ENCODE results near the gene ALK.
A peak's percentile ranks its signal among the peaks of the same experiment; 100 is the strongest.

The ALK gene

DNA sequence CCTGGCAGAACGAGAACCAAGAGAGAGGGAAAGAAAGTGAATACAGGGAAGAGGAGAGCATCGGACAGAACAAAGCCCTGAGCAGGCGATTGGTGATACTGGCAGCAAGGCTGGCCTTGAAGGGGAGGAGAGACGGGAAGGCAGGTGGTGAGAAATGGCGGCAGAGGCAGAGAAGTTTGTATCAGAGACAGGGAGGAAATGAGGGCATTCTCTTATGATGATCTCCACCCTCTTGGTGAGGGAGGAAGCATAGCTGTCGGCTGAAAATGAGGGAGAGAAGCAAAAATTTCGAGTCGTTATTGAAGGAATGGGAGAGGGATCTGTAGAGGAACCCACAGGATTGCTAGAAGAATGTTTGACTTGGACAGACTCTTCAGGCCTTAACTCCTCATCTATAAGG lies 725.6 kb downstream of the ALK start:
- Histone ChIP-seq H3K4me1 (ENCODE audit: control insufficient read depth, insufficient read depth, low read length) (no peaks in the 10 kb centered on the region), H3K9me3 (ENCODE audit: control insufficient read depth, insufficient read depth, low read depth, low read length) (no peaks in the 10 kb centered on the region), H3K27ac (ENCODE audit: extremely low read depth, low read depth, low read length) (no peak overlapping the region), H3K36me3 (ENCODE audit: control insufficient read depth in 2 of 2, insufficient read depth in 1 of 2, low read length in 2 of 2) (no peaks in the 10 kb centered on the region), H3K4me3 (ENCODE audit: low read depth, low read length) (no peak overlapping the region)
- CTCF ChIA-PET: interaction anchor here (0.6 to 2.1 kb wide), 7 partner anchors 13 to 947 kb away, joined by 3 to 17 read pairs (median 3); no protein-coding TSS in a partner anchor
- TF ChIP-seq ZNF660 (tag by site-specific recombination; IDR thresholded peaks at IDR 0.05) (no peak), OVOL3 (tag by site-specific recombination; IDR thresholded peaks at IDR 0.05) (no peak), ZBTB17 (tag by site-specific recombination; IDR thresholded peaks at IDR 0.05) (0 out of 2 replicates have a peak, but pooled peaks have one; percentile 17), BCL6B (tag by site-specific recombination; IDR thresholded peaks at IDR 0.05) (no peak)
- POLR2A ChIA-PET: no interaction called here

DNA sequence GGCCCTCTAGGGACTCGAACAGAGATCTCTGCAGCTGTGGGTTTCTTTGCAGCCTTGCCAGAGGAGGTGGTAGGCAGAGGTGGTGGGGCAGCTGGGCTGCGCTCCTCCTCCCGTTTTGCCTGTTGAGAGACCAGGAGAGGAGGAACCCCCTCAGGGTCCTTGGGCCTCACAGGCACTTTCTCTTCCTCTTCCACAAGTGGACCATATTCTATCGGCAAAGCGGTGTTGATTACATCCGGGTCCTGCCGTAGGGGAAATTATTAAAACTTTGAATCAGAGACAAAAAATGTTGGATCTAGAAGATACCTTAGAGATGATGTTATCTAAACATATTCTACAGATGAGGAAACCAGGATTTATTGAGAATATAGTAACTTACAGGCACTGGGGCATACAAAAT lies 727.7 kb downstream of the ALK start:
- CTCF ChIA-PET: interaction anchor here (0.6 to 1.0 kb wide), 2 partner anchors 235 to 349 kb away, joined by 3 to 4 read pairs; no protein-coding TSS in a partner anchor
- H3K4me3 ChIP-seq (ENCODE audit: low read depth, low read length): no peak overlapping the region
- H3K9me3 ChIP-seq (ENCODE audit: control insufficient read depth, insufficient read depth, low read depth, low read length): no peaks in the 10 kb centered on the region
- no peaks in the 10 kb centered on the region for H3K4me1 ChIP-seq (ENCODE audit: control insufficient read depth, insufficient read depth, low read length)
- no peak overlapping the region for H3K27ac ChIP-seq (ENCODE audit: extremely low read depth, low read depth, low read length)
- no peak for TF ChIP-seq ZNF302 (tag by site-specific recombination; IDR thresholded peaks at IDR 0.05; ENCODE audit: low read depth)
- H3K36me3 ChIP-seq (ENCODE audit: control insufficient read depth in 2 of 2, insufficient read depth in 1 of 2, low read length in 2 of 2): no peaks in the 10 kb centered on the region
- POLR2A ChIA-PET: no interaction called here

DNA sequence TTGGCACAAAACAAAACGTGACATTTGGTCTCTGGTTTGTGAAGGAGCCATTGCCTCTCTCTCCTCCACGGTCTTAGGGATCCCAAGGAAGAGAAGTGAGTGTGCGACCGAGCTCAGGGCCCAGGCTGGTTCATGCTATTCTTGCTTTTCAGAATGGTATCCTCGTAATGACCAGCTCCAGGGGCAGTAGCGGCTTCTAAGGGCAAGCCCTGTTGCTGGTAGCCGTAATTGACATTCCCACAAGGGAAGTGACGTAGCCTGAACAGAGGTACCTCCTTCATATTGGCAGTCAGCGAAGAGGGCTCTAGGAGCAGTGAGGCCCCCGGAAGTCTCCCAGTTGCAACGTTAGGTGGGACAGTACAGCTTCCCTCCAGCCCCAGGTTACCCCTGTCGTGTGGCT lies 728.3 kb downstream of the ALK start:
- H3K27ac ChIP-seq (ENCODE audit: extremely low read depth, low read depth, low read length): no peak overlapping the region
- no peak overlapping the region for H3K4me3 ChIP-seq (ENCODE audit: low read depth, low read length)
- TF ChIP-seq ZFHX2 (tag by site-specific recombination; conservative IDR thresholded peaks at IDR 0.05) (no peak), ZSCAN30 (tag by site-specific recombination; IDR thresholded peaks at IDR 0.05) (no peak), PATZ1 (tag by site-specific recombination; IDR thresholded peaks at IDR 0.05) (no peak), TRIM28 (IDR thresholded peaks at IDR 0.05; ENCODE audit: borderline replicate concordance, low read length) (no peak), ZNF221 (tag by site-specific recombination; IDR thresholded peaks at IDR 0.05; ENCODE audit: borderline replicate concordance) (no peak), PRDM4 (tag by site-specific recombination; IDR thresholded peaks at IDR 0.05) (no peak), ZNF600 (tag by site-specific recombination; IDR thresholded peaks at IDR 0.05) (no peak), HIC1 (tag by site-specific recombination; IDR thresholded peaks at IDR 0.05) (no peak), ZNF350 (tag by site-specific recombination; IDR thresholded peaks at IDR 0.05) (no peak), RBAK (tag by site-specific recombination; IDR thresholded peaks at IDR 0.05) (no peak)
- no peaks in the 10 kb centered on the region for H3K9me3 ChIP-seq (ENCODE audit: control insufficient read depth, insufficient read depth, low read depth, low read length)
- no peaks in the 10 kb centered on the region for H3K36me3 ChIP-seq (ENCODE audit: control insufficient read depth in 2 of 2, insufficient read depth in 1 of 2, low read length in 2 of 2)
- ChIA-PET CTCF (interaction anchor here (0.6 to 1.0 kb wide), 2 partner anchors 234 to 262 kb away, joined by 4 to 5 read pairs; no protein-coding TSS in a partner anchor), POLR2A (no interaction called here)
- no peaks in the 10 kb centered on the region for H3K4me1 ChIP-seq (ENCODE audit: control insufficient read depth, insufficient read depth, low read length)

Data from HEK293 (cell line).